ENCODE measurements around the gene INSC. TPM values are rescaled to one million over a fixed set of nuclear protein-coding genes. Genes with fewer than 3 reads are reported as not detected.

The INSC gene
- total RNA-seq, 1 donor from 2014 or later: 0.53 TPM

GRCh38 chr11:15095736-15096228, 18.9 kb upstream of the INSC start:
- FAIRE-seq: no peak

GRCh38 chr11:15097411-15097810, 17.3 kb upstream of the INSC start:
- DNase-seq (ENCODE audit: low read depth) (no peak), FAIRE-seq (no peak)
- Histone ChIP-seq H3K4me3 (ENCODE audit: low read depth, low read length) (no peak overlapping the region), H3K36me3 (ENCODE audit: control insufficient read depth, insufficient read depth, low read length) (no peaks in the 10 kb centered on the region), H3K27me3 (ENCODE audit: control insufficient read depth, insufficient read depth, low read length) (no peaks in the 10 kb centered on the region)
- TF ChIP-seq, protein P1, sequence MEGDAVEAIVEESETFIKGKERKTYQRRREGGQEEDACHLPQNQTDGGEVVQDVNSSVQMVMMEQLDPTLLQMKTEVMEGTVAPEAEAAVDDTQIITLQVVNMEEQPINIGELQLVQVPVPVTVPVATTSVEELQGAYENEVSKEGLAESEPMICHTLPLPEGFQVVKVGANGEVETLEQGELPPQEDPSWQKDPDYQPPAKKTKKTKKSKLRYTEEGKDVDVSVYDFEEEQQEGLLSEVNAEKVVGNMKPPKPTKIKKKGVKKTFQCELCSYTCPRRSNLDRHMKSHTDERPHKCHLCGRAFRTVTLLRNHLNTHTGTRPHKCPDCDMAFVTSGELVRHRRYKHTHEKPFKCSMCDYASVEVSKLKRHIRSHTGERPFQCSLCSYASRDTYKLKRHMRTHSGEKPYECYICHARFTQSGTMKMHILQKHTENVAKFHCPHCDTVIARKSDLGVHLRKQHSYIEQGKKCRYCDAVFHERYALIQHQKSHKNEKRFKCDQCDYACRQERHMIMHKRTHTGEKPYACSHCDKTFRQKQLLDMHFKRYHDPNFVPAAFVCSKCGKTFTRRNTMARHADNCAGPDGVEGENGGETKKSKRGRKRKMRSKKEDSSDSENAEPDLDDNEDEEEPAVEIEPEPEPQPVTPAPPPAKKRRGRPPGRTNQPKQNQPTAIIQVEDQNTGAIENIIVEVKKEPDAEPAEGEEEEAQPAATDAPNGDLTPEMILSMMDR (IDR thresholded peaks at IDR 0.05; ENCODE audit: insufficient read depth, low read length, severe bottlenecking): no peak

More at GRCh38 chr11:15095736-15096228, 18.9 kb upstream of the INSC start:
- Histone ChIP-seq H3K4me3 (ENCODE audit: low read depth, low read length) (no peak overlapping the region), H3K27me3 (ENCODE audit: control insufficient read depth, insufficient read depth, low read length) (no peaks in the 10 kb centered on the region), H3K36me3 (ENCODE audit: control insufficient read depth, insufficient read depth, low read length) (no peaks in the 10 kb centered on the region)
- TF ChIP-seq, protein P1 (IDR thresholded peaks at IDR 0.05; ENCODE audit: insufficient read depth, low read length, severe bottlenecking): no peak
- peak; percentile 94 for DNase-seq (ENCODE audit: low read depth)

DNA sequence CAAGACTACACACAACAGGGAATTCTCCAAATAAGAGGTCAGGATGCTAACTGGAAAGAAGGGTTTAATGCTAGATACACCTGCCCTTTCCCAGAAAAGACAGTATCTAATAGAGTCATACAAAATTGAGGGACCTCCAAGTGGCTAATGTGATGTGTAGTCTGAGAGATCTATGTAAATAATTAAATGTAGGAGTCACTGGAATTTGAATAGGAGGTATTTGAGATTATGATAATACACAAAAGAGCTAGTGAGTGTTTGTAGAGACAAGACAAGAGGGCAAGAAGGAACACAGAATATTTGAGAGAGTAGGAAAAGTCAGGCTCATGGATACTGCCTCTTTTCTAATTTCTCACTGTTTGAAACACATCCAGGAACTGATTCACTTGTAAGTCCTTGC, 15.5 kb upstream of the INSC start:
- no peak for DNase-seq (ENCODE audit: low read depth)
- no peak overlapping the region for H3K4me3 ChIP-seq (ENCODE audit: low read depth, low read length)
- H3K36me3 ChIP-seq (ENCODE audit: control insufficient read depth, insufficient read depth, low read length): no peaks in the 10 kb centered on the region
- TF ChIP-seq, protein P1 (IDR thresholded peaks at IDR 0.05; ENCODE audit: insufficient read depth, low read length, severe bottlenecking): no peak
- no peak for FAIRE-seq
- no peaks in the 10 kb centered on the region for H3K27me3 ChIP-seq (ENCODE audit: control insufficient read depth, insufficient read depth, low read length)

DNA sequence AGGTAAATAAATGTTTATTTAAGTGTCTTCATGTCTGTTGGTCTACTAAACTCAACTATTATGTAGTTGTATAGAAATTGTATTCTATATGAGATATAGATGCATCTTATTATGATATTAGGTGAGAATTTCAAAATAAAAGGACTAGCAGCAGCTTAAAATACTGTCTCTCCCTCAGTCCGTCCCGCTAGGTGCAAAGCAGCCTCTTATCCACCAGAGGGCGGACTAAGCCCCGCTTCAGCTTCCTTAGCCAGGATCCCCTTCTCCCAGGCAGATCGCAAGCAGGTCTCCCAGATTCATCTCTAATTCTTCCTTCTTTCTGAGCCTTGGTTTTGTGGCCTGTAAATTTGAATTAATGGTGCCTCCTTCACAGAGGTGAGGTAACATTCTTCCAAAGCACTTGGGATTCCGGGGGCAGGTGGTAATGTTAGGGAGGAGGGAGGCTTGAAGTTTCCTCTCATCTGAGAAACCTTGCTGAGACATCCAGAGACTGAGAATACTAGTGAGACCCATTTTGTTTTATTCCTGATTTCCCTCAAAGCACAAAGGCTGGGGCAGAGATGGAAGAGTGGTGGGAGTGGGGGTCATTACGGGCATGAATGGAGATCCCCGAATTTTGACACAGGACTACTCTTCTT, 13.5 kb upstream of the INSC start:
- FAIRE-seq: peak; percentile 60
- TF ChIP-seq, protein P1 (IDR thresholded peaks at IDR 0.05; ENCODE audit: insufficient read depth, low read length, severe bottlenecking): peak; percentile 91

GRCh38 chr11:15104166-15104565, 10.6 kb upstream of the INSC start:
- peak; percentile 53 for DNase-seq (ENCODE audit: low read depth)
- Histone ChIP-seq H3K27me3 (ENCODE audit: control insufficient read depth, insufficient read depth, low read length) (no peaks in the 10 kb centered on the region), H3K4me3 (ENCODE audit: low read depth, low read length) (no peak overlapping the region), H3K36me3 (ENCODE audit: control insufficient read depth, insufficient read depth, low read length) (no peaks in the 10 kb centered on the region)
- TF ChIP-seq, protein P1 (IDR thresholded peaks at IDR 0.05; ENCODE audit: insufficient read depth, low read length, severe bottlenecking): no peak
- no peak for FAIRE-seq

More for the DNA sequence above, 13.5 kb upstream of the INSC start:
- H3K27me3 ChIP-seq (ENCODE audit: control insufficient read depth, insufficient read depth, low read length): no peaks in the 10 kb centered on the region
- DNase-seq (ENCODE audit: low read depth): peak; percentile 66
- no peaks in the 10 kb centered on the region for H3K36me3 ChIP-seq (ENCODE audit: control insufficient read depth, insufficient read depth, low read length)
- H3K4me3 ChIP-seq (ENCODE audit: low read depth, low read length): no peak overlapping the region
